ENCODE data around the gene DCDC2.
"Not testable (repeated sequence)": the region's sequence is repeated elsewhere in the genome, so short reads cannot be mapped to it uniquely, and the experiment has no call there.

DCDC2 gene

GRCh38 chr6:24225838-24226237, 132.0 kb downstream of the DCDC2 start:
- no peak for TF ChIP-seq CTCF (IDR thresholded peaks at IDR 0.05; ENCODE audit: low read depth, low read length)
- DNase-seq (ENCODE audit: extremely low read depth, low read depth), result no peak

- TF ChIP-seq CTCF (IDR thresholded peaks at IDR 0.05; ENCODE audit: low read depth, low read length), result no peak
- DNase-seq (ENCODE audit: extremely low read depth, low read depth), result no peak
These were observed 134.5 kb downstream of the DCDC2 start for GRCh38 chr6:24223115-24223919.

- TF ChIP-seq CTCF (IDR thresholded peaks at IDR 0.05; ENCODE audit: low read depth, low read length), result no peak
- no peak for DNase-seq (ENCODE audit: extremely low read depth, low read depth)
These were observed 138.2 kb downstream of the DCDC2 start for GRCh38 chr6:24219670-24220069.

GRCh38 chr6:24214984-24215383, 142.9 kb downstream of the DCDC2 start:
- no peak for TF ChIP-seq CTCF (IDR thresholded peaks at IDR 0.05; ENCODE audit: low read depth, low read length)
- no peak for DNase-seq (ENCODE audit: extremely low read depth, low read depth)

- no peak for DNase-seq (ENCODE audit: extremely low read depth, low read depth)
- no peak for TF ChIP-seq CTCF (IDR thresholded peaks at IDR 0.05; ENCODE audit: low read depth, low read length)
These were observed 150.4 kb downstream of the DCDC2 start for GRCh38 chr6:24207413-24207812.

- peak; percentile 50 for TF ChIP-seq CTCF (IDR thresholded peaks at IDR 0.05; ENCODE audit: low read depth, low read length)
- DNase-seq (ENCODE audit: extremely low read depth, low read depth), result no peak
These were observed 152.8 kb downstream of the DCDC2 start for GRCh38 chr6:24205020-24205492.

GRCh38 chr6:24204113-24204512, 153.7 kb downstream of the DCDC2 start:
- DNase-seq (ENCODE audit: extremely low read depth, low read depth), result not testable (repeated sequence)

- no peak for DNase-seq (ENCODE audit: extremely low read depth, low read depth)
- no peak for TF ChIP-seq CTCF (IDR thresholded peaks at IDR 0.05; ENCODE audit: low read depth, low read length)
These were observed 160.0 kb downstream of the DCDC2 start for GRCh38 chr6:24197892-24198291.
